Measurements from ENCODE around the gene IDE.

IDE gene

DNA sequence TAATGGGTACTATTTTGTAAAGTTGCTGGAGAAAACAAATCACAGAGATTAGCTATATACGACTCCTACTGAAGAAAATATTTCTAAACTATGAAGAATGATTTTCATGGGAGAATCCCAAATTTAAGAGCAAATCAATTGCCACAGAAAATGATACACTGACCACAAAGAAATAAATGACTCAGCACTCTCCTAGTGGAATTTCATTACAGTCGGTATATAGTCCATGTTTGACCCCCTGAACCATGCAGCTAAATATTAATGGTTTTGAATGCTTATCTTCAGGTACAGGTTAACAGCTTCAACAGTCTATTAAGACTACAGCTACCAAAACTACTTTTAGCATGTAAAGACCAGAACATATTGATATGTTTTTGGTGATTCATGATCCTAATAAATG is 65.0 kb downstream of the IDE start:
- no peaks in the 10 kb centered on the region for H3K9me3 ChIP-seq (ENCODE audit: insufficient read depth, low read length)
- peaks cover 39% of the 10 kb centered on the region for H3K36me3 ChIP-seq (ENCODE audit: insufficient read depth, insufficient read length, low read length)
- H3K4me3 ChIP-seq (ENCODE audit: insufficient read length, low read depth) = no peak overlapping the region
- H3K9ac ChIP-seq (ENCODE audit: insufficient read length, low read depth) = no peak overlapping the region
- no peak for DNase-seq (ENCODE audit: low read depth, low spot score)
- no peaks in the 10 kb centered on the region for H3K27me3 ChIP-seq (ENCODE audit: insufficient read depth, insufficient read length)
- TF ChIP-seq YY1 (IDR thresholded peaks at IDR 0.05; ENCODE audit: insufficient read depth, insufficient read length) (no peak), ZNF274 (IDR thresholded peaks at IDR 0.05; ENCODE audit: low read depth, low read length) (no peak), SUZ12 (IDR thresholded peaks at IDR 0.05; ENCODE audit: extremely low read depth, insufficient read depth, insufficient read length) (no peak)
- H3K4me1 ChIP-seq (ENCODE audit: insufficient read depth, insufficient read length) = no peaks in the 10 kb centered on the region

DNA sequence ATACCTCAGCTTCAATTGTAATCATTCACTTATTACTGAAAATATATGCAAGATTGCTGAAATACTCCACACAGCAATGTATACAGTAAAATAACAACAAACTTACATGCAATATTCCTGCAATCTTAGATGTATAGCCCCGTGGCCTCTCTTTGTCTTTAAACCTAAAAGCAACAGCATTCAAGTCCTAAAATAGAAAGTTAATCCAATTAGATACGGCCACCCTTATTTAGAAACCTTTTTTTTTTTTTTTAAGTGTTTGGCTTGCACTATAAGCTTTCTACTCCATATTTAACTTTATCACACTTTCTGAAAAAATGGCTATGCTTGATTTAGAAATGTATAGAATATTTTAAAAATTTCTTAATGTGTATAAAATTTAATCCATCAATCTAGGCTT is 67.6 kb downstream of the IDE start:
- TF ChIP-seq SUZ12 (IDR thresholded peaks at IDR 0.05; ENCODE audit: extremely low read depth, insufficient read depth, insufficient read length) (no peak), ZNF274 (IDR thresholded peaks at IDR 0.05; ENCODE audit: low read depth, low read length) (no peak), YY1 (IDR thresholded peaks at IDR 0.05; ENCODE audit: insufficient read depth, insufficient read length) (no peak)
- Histone ChIP-seq H3K4me1 (ENCODE audit: insufficient read depth, insufficient read length) (no peaks in the 10 kb centered on the region), H3K4me3 (ENCODE audit: insufficient read length, low read depth) (no peak overlapping the region), H3K27me3 (ENCODE audit: insufficient read depth, insufficient read length) (no peaks in the 10 kb centered on the region), H3K36me3 (ENCODE audit: insufficient read depth, insufficient read length, low read length) (peaks cover 31% of the 10 kb centered on the region), H3K9ac (ENCODE audit: insufficient read length, low read depth) (no peak overlapping the region), H3K9me3 (ENCODE audit: insufficient read depth, low read length) (no peaks in the 10 kb centered on the region)
- no peak for DNase-seq (ENCODE audit: low read depth, low spot score)

DNA sequence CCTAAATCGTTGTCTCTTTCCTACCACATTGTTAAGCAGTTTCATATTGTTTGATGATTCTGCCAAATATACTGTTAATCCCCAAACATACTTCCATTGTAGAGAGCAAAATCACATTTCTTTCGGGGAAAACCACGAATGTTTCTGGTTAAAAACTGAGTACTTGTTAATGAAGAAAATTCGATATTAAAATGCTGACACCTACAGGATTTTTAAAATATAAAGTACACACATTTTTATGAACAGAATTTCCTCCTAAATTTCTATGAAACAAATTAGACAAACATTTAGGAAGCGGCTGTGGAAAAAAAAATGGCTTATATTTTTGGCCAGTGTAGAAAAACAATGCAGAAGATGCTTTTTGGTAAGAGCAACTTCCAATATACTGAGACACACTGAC is 68.8 kb downstream of the IDE start:
- H3K36me3 ChIP-seq (ENCODE audit: insufficient read depth, insufficient read length, low read length) = peaks cover 30% of the 10 kb centered on the region
- no peaks in the 10 kb centered on the region for H3K9me3 ChIP-seq (ENCODE audit: insufficient read depth, low read length)
- TF ChIP-seq SUZ12 (IDR thresholded peaks at IDR 0.05; ENCODE audit: extremely low read depth, insufficient read depth, insufficient read length) = no peak
- no peak for TF ChIP-seq YY1 (IDR thresholded peaks at IDR 0.05; ENCODE audit: insufficient read depth, insufficient read length)
- no peak for TF ChIP-seq ZNF274 (IDR thresholded peaks at IDR 0.05; ENCODE audit: low read depth, low read length)
- H3K9ac ChIP-seq (ENCODE audit: insufficient read length, low read depth) = no peak overlapping the region
- H3K4me1 ChIP-seq (ENCODE audit: insufficient read depth, insufficient read length) = no peaks in the 10 kb centered on the region
- DNase-seq (ENCODE audit: low read depth, low spot score) = no peak
- no peaks in the 10 kb centered on the region for H3K27me3 ChIP-seq (ENCODE audit: insufficient read depth, insufficient read length)
- no peak overlapping the region for H3K4me3 ChIP-seq (ENCODE audit: insufficient read length, low read depth)

DNA sequence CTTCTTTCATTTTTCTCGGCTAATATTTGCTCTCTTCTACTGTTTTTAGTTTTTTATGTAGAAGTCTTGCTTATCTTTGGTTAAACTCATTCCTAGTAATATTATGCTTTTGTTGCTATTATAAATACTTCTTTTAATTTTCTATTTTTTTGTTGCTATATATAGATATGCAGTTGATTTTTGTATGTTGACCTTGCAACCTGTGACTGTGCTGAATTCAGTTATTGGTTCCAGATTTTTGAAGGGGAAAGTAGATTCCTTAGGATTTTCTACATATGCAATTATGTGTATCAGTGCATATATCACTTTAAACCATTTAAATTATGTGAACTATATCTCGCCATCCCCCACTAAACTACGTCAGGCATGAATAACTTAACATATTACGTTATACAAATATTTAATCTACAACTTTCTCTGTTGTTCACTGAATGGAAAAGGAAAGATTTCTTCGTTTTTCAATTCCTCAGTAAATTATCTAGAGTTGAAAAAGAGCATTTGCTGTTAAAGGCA is 71.5 kb downstream of the IDE start:
- no peaks in the 10 kb centered on the region for H3K9me3 ChIP-seq (ENCODE audit: insufficient read depth, low read length)
- H3K4me1 ChIP-seq (ENCODE audit: insufficient read depth, insufficient read length) = no peaks in the 10 kb centered on the region
- TF ChIP-seq SUZ12 (IDR thresholded peaks at IDR 0.05; ENCODE audit: extremely low read depth, insufficient read depth, insufficient read length) = no peak
- no peak for TF ChIP-seq ZNF274 (IDR thresholded peaks at IDR 0.05; ENCODE audit: low read depth, low read length)
- no peak for TF ChIP-seq YY1 (IDR thresholded peaks at IDR 0.05; ENCODE audit: insufficient read depth, insufficient read length)
- no peak overlapping the region for H3K4me3 ChIP-seq (ENCODE audit: insufficient read length, low read depth)
- H3K27me3 ChIP-seq (ENCODE audit: insufficient read depth, insufficient read length) = no peaks in the 10 kb centered on the region
- peaks cover 19% of the 10 kb centered on the region for H3K36me3 ChIP-seq (ENCODE audit: insufficient read depth, insufficient read length, low read length)
- no peak overlapping the region for H3K9ac ChIP-seq (ENCODE audit: insufficient read length, low read depth)
- DNase-seq (ENCODE audit: low read depth, low spot score) = no peak

DNA sequence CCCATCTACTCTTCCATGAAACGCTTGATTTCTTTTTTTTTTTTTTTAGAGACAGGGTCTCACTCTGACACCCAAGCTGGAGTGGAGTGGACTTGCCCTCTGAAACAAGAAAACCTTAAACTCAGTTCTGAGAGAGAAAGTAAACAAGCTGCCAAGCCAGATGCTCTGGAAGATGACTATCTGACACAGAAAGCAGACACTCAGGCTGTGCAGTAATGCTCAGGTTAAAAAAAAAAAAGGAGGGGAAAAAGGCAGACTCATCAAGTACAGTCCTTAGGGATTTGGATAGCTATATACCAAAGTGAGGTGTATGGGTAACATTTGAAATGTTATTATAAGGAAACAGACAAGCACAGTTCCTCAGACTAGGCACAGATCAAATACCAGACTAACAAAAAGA is 80.5 kb downstream of the IDE start:
- Histone ChIP-seq H3K27me3 (ENCODE audit: insufficient read depth, insufficient read length) (no peaks in the 10 kb centered on the region), H3K9me3 (ENCODE audit: insufficient read depth, low read length) (no peaks in the 10 kb centered on the region), H3K9ac (ENCODE audit: insufficient read length, low read depth) (no peak overlapping the region), H3K4me3 (ENCODE audit: insufficient read length, low read depth) (no peak overlapping the region), H3K4me1 (ENCODE audit: insufficient read depth, insufficient read length) (no peaks in the 10 kb centered on the region), H3K36me3 (ENCODE audit: insufficient read depth, insufficient read length, low read length) (peaks cover 32% of the 10 kb centered on the region)
- TF ChIP-seq SUZ12 (IDR thresholded peaks at IDR 0.05; ENCODE audit: extremely low read depth, insufficient read depth, insufficient read length) (no peak), ZNF274 (IDR thresholded peaks at IDR 0.05; ENCODE audit: low read depth, low read length) (no peak), YY1 (IDR thresholded peaks at IDR 0.05; ENCODE audit: insufficient read depth, insufficient read length) (no peak)
- DNase-seq (ENCODE audit: low read depth, low spot score) = no peak

DNA sequence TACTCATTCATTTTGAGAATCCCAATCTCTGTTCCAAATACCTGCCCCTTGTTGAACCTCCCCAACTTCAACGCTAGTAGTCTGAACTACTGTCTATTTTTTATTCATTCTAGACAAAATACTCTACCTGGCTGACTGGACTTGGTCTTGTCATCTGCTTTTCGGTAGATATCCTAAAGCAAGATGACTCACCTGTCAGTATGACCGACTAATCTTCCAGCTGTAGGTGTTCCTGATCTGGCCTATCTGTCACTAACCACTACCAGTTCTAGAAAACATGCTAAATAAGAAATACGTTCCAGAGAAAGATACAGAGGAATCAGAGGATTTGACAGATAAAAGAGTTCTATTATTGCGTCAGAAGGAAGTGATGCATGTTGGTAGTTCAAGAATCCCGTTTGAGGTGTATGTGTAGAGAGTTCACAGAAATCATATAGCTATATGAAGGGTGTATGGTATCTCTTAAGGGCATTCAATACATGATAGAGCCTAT is 81.1 kb downstream of the IDE start:
- no peak for TF ChIP-seq YY1 (IDR thresholded peaks at IDR 0.05; ENCODE audit: insufficient read depth, insufficient read length)
- no peak for TF ChIP-seq ZNF274 (IDR thresholded peaks at IDR 0.05; ENCODE audit: low read depth, low read length)
- TF ChIP-seq SUZ12 (IDR thresholded peaks at IDR 0.05; ENCODE audit: extremely low read depth, insufficient read depth, insufficient read length) = no peak
- H3K27me3 ChIP-seq (ENCODE audit: insufficient read depth, insufficient read length) = no peaks in the 10 kb centered on the region
- H3K4me1 ChIP-seq (ENCODE audit: insufficient read depth, insufficient read length) = no peaks in the 10 kb centered on the region
- DNase-seq (ENCODE audit: low read depth, low spot score) = no peak
- no peak overlapping the region for H3K9ac ChIP-seq (ENCODE audit: insufficient read length, low read depth)
- H3K9me3 ChIP-seq (ENCODE audit: insufficient read depth, low read length) = no peaks in the 10 kb centered on the region
- no peak overlapping the region for H3K4me3 ChIP-seq (ENCODE audit: insufficient read length, low read depth)
- H3K36me3 ChIP-seq (ENCODE audit: insufficient read depth, insufficient read length, low read length) = peaks cover 38% of the 10 kb centered on the region

DNA sequence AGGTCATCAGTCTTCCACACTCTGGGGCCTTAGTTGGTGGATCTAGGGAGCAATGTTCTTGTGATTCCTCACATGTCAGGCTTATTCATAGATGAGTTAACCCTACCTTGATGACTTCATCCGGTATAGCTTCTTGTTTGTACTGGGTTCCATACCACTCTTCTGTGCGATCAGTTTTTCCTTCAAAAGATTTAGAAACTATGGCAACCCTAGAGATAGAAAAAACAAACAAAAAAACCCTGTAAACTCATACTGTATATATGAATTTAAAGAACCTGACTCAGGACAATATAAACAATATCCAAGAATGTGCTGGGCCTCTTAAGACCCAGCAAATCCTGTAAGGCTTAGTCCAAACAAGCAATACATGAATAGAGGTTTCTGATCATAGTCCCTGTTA is 83.5 kb downstream of the IDE start:
- no peak for TF ChIP-seq SUZ12 (IDR thresholded peaks at IDR 0.05; ENCODE audit: extremely low read depth, insufficient read depth, insufficient read length)

More for the DNA sequence above, 83.5 kb downstream of the IDE start:
- no peaks in the 10 kb centered on the region for H3K9me3 ChIP-seq (ENCODE audit: insufficient read depth, low read length)
- no peak overlapping the region for H3K9ac ChIP-seq (ENCODE audit: insufficient read length, low read depth)
- H3K27me3 ChIP-seq (ENCODE audit: insufficient read depth, insufficient read length) = no peaks in the 10 kb centered on the region
- no peak overlapping the region for H3K4me3 ChIP-seq (ENCODE audit: insufficient read length, low read depth)
- no peaks in the 10 kb centered on the region for H3K4me1 ChIP-seq (ENCODE audit: insufficient read depth, insufficient read length)
- DNase-seq (ENCODE audit: low read depth, low spot score) = no peak
- H3K36me3 ChIP-seq (ENCODE audit: insufficient read depth, insufficient read length, low read length) = peaks cover 47% of the 10 kb centered on the region

All from NT2/D1 (cell line).